SK-N-SH (cell line): Measurements from ENCODE around the gene SGMS2. TPM values are rescaled to one million over a fixed set of nuclear protein-coding genes. Genes with fewer than 3 reads are reported as not detected.

Experiments used
- CTCF ChIA-PET: fragments of 300-600, 350-600 bp; formaldehyde crosslinking; extraction: SDS; loops from one replicate; lab custom pipeline; 2021; lab: Yijun Ruan, JAX
- POLR2A ChIA-PET: fragments of 350-600 bp; sonication (Branson Sonifier 250); formaldehyde crosslinking; extraction: SDS; loops from one replicate; lab custom pipeline; 2020; ENCODE audit warnings: antibody characterized with exemption, inconsistent platforms; lab: Yijun Ruan, JAX
- DNase-seq: peaks from one replicate; pipeline ENCODE4 v3.0.0; 2012
- H2AFZ ChIP-seq: fragments of 200-600 bp; sonication (generic); 2 replicates; pipeline ENCODE4 v1.8.1; 2016; ENCODE audit warnings: antibody characterized with exemption, mild to moderate bottlenecking, low read depth
- H3F3A ChIP-seq: fragments of 200-600 bp; sonication (generic); replicated peaks from 2 replicates; pipeline ENCODE3; 2016; ENCODE audit warnings: antibody characterized with exemption, mild to moderate bottlenecking; ENCODE audit not compliant: insufficient read depth
- H3K27ac ChIP-seq, 2 experiments: fragments of 200-500 bp in 1 of 2; fragments of 200-600 bp in 1 of 2; sonication (Bioruptor generic) in 1 of 2; sonication (generic), shearing (Covaris generic) in 1 of 2; 2 replicates each; pipeline versions ENCODE4 v1.5.1 to v1.6.1; 2014 to 2016; ENCODE audit warnings: low read depth in 2 of 2, inconsistent platforms in 1 of 2, low read length in 1 of 2, mild to moderate bottlenecking in 1 of 2, mixed read lengths in 1 of 2
- H3K27me3 ChIP-seq: fragments of 200-600 bp; sonication (generic), shearing (Covaris generic); 2 replicates; pipeline ENCODE4 v1.6.1; 2016; ENCODE audit warnings: mixed run types; ENCODE audit not compliant: insufficient read depth
- H3K36me3 ChIP-seq, 2 experiments: fragments of 200-500 bp in 1 of 2; fragments of 200-600 bp in 1 of 2; sonication (Bioruptor generic) in 1 of 2; sonication (generic) in 1 of 2; replicated peaks in 1 of 2; 2 replicates each; pipeline versions ENCODE3 to v1.5.1; 2014 to 2016; ENCODE audit warnings: low read length in 1 of 2, mild to moderate bottlenecking in 1 of 2; ENCODE audit not compliant: insufficient read depth in 2 of 2, control insufficient read depth in 1 of 2
- H3K4me1 ChIP-seq, 2 experiments: fragments of 200-500 bp in 1 of 2; fragments of 200-600 bp in 1 of 2; sonication (Bioruptor generic) in 1 of 2; sonication (generic), shearing (Covaris generic) in 1 of 2; 2 replicates each; pipeline versions ENCODE4 v1.5.1 to v1.6.1; 2014 to 2016; ENCODE audit warnings: low read depth in 1 of 2, low read length in 1 of 2, mixed run types in 1 of 2; ENCODE audit not compliant: insufficient read depth in 2 of 2, control insufficient read depth in 1 of 2
- H3K4me2 ChIP-seq: fragments of 200-600 bp; sonication (generic), shearing (Covaris generic); 2 replicates; pipeline ENCODE4 v1.6.1; 2017; ENCODE audit warnings: mixed run types
- H3K4me3 ChIP-seq, 2 experiments: fragments of 200-500 bp in 1 of 2; fragments of 200-600 bp in 1 of 2; sonication (Bioruptor generic) in 1 of 2; sonication (generic), shearing (Covaris generic) in 1 of 2; 2 replicates each; pipeline versions ENCODE4 v1.5.1 to v1.8.1; 2014 to 2016; ENCODE audit warnings: low read depth in 2 of 2, inconsistent platforms in 1 of 2, low read length in 1 of 2, mild to moderate bottlenecking in 1 of 2, mixed read lengths in 1 of 2, moderate library complexity in 1 of 2
- H3K79me2 ChIP-seq: fragments of 200-600 bp; sonication (generic); 2 replicates; pipeline ENCODE4 v1.8.1; 2017; ENCODE audit warnings: mild to moderate bottlenecking; ENCODE audit not compliant: insufficient read depth
- H3K9ac ChIP-seq: fragments of 200-600 bp; sonication (generic); 2 replicates; pipeline ENCODE4 v1.6.1; 2017; ENCODE audit warnings: mixed run types
- H3K9me2 ChIP-seq: fragments of 200-600 bp; sonication (generic); 2 replicates; pipeline ENCODE4 v1.6.1; 2017; ENCODE audit warnings: mixed run types
- H3K9me3 ChIP-seq: fragments of 200-600 bp; sonication (generic); 2 replicates; pipeline ENCODE4 v1.6.1; 2017; ENCODE audit warnings: mixed run types, mild to moderate bottlenecking, moderate library complexity
- H4K20me1 ChIP-seq: fragments of 200-600 bp; sonication (generic); 2 replicates; pipeline ENCODE4 v1.6.1; 2017; ENCODE audit warnings: mild to moderate bottlenecking, mixed run types; ENCODE audit not compliant: insufficient read depth
- ELF1 ChIP-seq: IDR thresholded peaks from 2 replicates; pipeline ENCODE4 v1.4.0; 2012
- EP300 ChIP-seq, 2 experiments: IDR thresholded peaks; 2 replicates each; pipeline versions ENCODE4 v1.4.0 to v1.6.1; 2012; ENCODE audit warnings: borderline replicate concordance in 1 of 2, low read depth in 1 of 2, low read length in 1 of 2
- EZH2phosphoT487 ChIP-seq: fragments of 200-600 bp; sonication (generic); IDR thresholded peaks from 2 replicates; pipeline ENCODE4 v1.6.1; 2017; ENCODE audit warnings: low read depth, mixed run types, mild to moderate bottlenecking, antibody characterized with exemption, moderate library complexity, borderline replicate concordance
- FOXM1 ChIP-seq: IDR thresholded peaks from 2 replicates; pipeline ENCODE4 v1.4.0; 2012; ENCODE audit warnings: low read depth, mild to moderate bottlenecking
- GABPA ChIP-seq: IDR thresholded peaks from 2 replicates; pipeline ENCODE4 v1.4.0; 2012; ENCODE audit warnings: low read depth, mild to moderate bottlenecking
- GATA2 ChIP-seq: sonication (generic); formaldehyde crosslinking; IDR thresholded peaks from 2 replicates; pipeline ENCODE4 v1.5.0; 2020; ENCODE audit warnings: mild to moderate bottlenecking, missing genetic modification reagents
- MAX ChIP-seq: IDR thresholded peaks from 2 replicates; pipeline ENCODE4 v1.4.0; 2012; ENCODE audit warnings: low read depth
- MEF2A ChIP-seq: IDR thresholded peaks from 2 replicates; pipeline ENCODE4 v1.4.0; 2012; ENCODE audit warnings: low read depth, borderline replicate concordance
- NFIC ChIP-seq: IDR thresholded peaks from 2 replicates; pipeline ENCODE4 v1.4.0; 2012; ENCODE audit warnings: borderline replicate concordance
- NRF1 ChIP-seq: IDR thresholded peaks from 2 replicates; pipeline ENCODE4 v1.6.1; 2012; ENCODE audit warnings: low read depth, mild to moderate bottlenecking, low read length
- PBX3 ChIP-seq: IDR thresholded peaks from 2 replicates; pipeline ENCODE4; 2012
- POLR2AphosphoS5 ChIP-seq: IDR thresholded peaks from 2 replicates; pipeline ENCODE4 v1.6.1; 2012; ENCODE audit warnings: low read depth, low read length
- RAD21 ChIP-seq: IDR thresholded peaks from 2 replicates; pipeline ENCODE4 v1.6.1; 2012; ENCODE audit warnings: mild to moderate bottlenecking, low read length
- RFX5 ChIP-seq: IDR thresholded peaks from 2 replicates; pipeline ENCODE4 v1.6.1; 2012; ENCODE audit warnings: mild to moderate bottlenecking, improper control_type of control experiment, low read length
- RXRA ChIP-seq: IDR thresholded peaks from 2 replicates; pipeline ENCODE4 v1.4.0; 2012; ENCODE audit warnings: low read depth, mild to moderate bottlenecking, borderline replicate concordance
- SIN3A ChIP-seq: IDR thresholded peaks from 2 replicates; pipeline ENCODE4 v1.6.1; 2012; ENCODE audit warnings: low read depth, mild to moderate bottlenecking, low read length, moderate library complexity, borderline replicate concordance
- TAF1 ChIP-seq: IDR thresholded peaks from 2 replicates; pipeline ENCODE4 v1.6.1; 2012; ENCODE audit warnings: low read depth, mild to moderate bottlenecking, low read length, moderate library complexity, borderline replicate concordance
- TCF12 ChIP-seq: IDR thresholded peaks from 2 replicates; pipeline ENCODE4 v1.4.0; 2012
- TEAD4 ChIP-seq: IDR thresholded peaks from 2 replicates; pipeline ENCODE4 v1.4.0; 2012; ENCODE audit warnings: mild to moderate bottlenecking, borderline replicate concordance; ENCODE audit not compliant: insufficient read depth
- YY1 ChIP-seq: IDR thresholded peaks from 2 replicates; pipeline ENCODE4 v1.4.0; 2012; ENCODE audit warnings: low read depth, mild to moderate bottlenecking
- WGBS: methylation state at CpG from one replicate; pipeline ENCODE4 v1.1.6; 2017; ENCODE audit warnings: low lambda C conversion rate; 5-methylcytosine and 5-hydroxymethylcytosine counted together
- polyA plus RNA-seq, 3 experiments: library from polyadenylated mRNA; depleted of rRNA; stranded (reverse); fragments of >200 nt; gene quantifications; 2 replicates each; pipeline ENCODE4 v1.2.3, GENCODE V29; 2012
- TF ChIP-seq, protein P1 (sequence below): fragments of 150-350 bp; IDR thresholded peaks from 2 replicates; pipeline ENCODE4 v1.6.1; 2016; ENCODE audit warnings: mild to moderate bottlenecking, low read depth, low read length
- TF ChIP-seq, protein P2 (sequence below): IDR thresholded peaks from 2 replicates; pipeline ENCODE4 v1.6.1; 2012; ENCODE audit warnings: mild to moderate bottlenecking, low read depth, low read length, moderate library complexity

The SGMS2 gene
- polyA plus RNA-seq, 1 of the 3 experiments (the other 2 are of a cell fraction) = 0.82 TPM

- no peak overlapping the region for H2AFZ ChIP-seq
- H3K4me2 ChIP-seq = no peak overlapping the region
- H3K9me2 ChIP-seq = no peaks in the 10 kb centered on the region
- no peak overlapping the region for H3K4me3 ChIP-seq
- CTCF ChIA-PET = no interaction called here
- H3K4me1 ChIP-seq = no peaks in the 10 kb centered on the region
- no peak overlapping the region for H3K9ac ChIP-seq
- POLR2A ChIA-PET = no interaction called here
- peaks cover 13% of the 10 kb centered on the region; the same call in 1 of the 2 replicates for H3K27me3 ChIP-seq
- no peaks in the 10 kb centered on the region for H3K9me3 ChIP-seq
- no peak overlapping the region for H3K27ac ChIP-seq
- H3K36me3 ChIP-seq = no peaks in the 10 kb centered on the region
- no peaks in the 10 kb centered on the region for H4K20me1 ChIP-seq
- DNase-seq = no peak
- 47% methylated on average over 2 of the region's 2 CpGs for whole genome bisulfite sequencing
- TF ChIP-seq RXRA (no peak), GATA2 (CRISPR knock-in tag) (no peak), POLR2AphosphoS5 (no peak), YY1 (no peak), EP300 (IDR thresholded peaks at IDR 0.05; ENCODE audit: borderline replicate concordance in 1 of 2, low read depth in 1 of 2, low read length in 1 of 2) (no peak), RFX5 (no peak), NRF1 (no peak), EZH2phosphoT487 (no peak), GABPA (no peak), TCF12 (no peak)
- H3F3A ChIP-seq = no peaks in the 10 kb centered on the region
- H3K79me2 ChIP-seq = no peaks in the 10 kb centered on the region
Observed at GRCh38 chr4:107780665-107781064, 44.1 kb upstream of the SGMS2 start.

GRCh38 chr4:107791902-107792301, 32.8 kb upstream of the SGMS2 start:
- Histone ChIP-seq H3K9me2 (no peaks in the 10 kb centered on the region), H3K4me3 (no peak overlapping the region), H3K9ac (no peak overlapping the region), H3F3A (no peaks in the 10 kb centered on the region), H3K27me3 (peaks cover 12% of the 10 kb centered on the region; the same call in 1 of the 2 replicates), H4K20me1 (no peaks in the 10 kb centered on the region), H2AFZ (no peak overlapping the region), H3K79me2 (no peaks in the 10 kb centered on the region), H3K27ac (no peak overlapping the region), H3K36me3 (no peaks in the 10 kb centered on the region), H3K4me1 (no peaks in the 10 kb centered on the region), H3K4me2 (no peak overlapping the region), H3K9me3 (no peaks in the 10 kb centered on the region)
- POLR2A ChIA-PET = no interaction called here
- CTCF ChIA-PET = no interaction called here
- WGBS = 0% methylated on average over 3 of the region's 3 CpGs
- no peak for DNase-seq
- no peak for TF ChIP-seq NFIC
- TF ChIP-seq TAF1 = no peak
- TF ChIP-seq, protein P1, sequence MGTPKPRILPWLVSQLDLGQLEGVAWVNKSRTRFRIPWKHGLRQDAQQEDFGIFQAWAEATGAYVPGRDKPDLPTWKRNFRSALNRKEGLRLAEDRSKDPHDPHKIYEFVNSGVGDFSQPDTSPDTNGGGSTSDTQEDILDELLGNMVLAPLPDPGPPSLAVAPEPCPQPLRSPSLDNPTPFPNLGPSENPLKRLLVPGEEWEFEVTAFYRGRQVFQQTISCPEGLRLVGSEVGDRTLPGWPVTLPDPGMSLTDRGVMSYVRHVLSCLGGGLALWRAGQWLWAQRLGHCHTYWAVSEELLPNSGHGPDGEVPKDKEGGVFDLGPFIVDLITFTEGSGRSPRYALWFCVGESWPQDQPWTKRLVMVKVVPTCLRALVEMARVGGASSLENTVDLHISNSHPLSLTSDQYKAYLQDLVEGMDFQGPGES = no peak
- TF ChIP-seq MEF2A = no peak
- no peak for TF ChIP-seq EP300 (IDR thresholded peaks at IDR 0.05; ENCODE audit: borderline replicate concordance in 1 of 2, low read depth in 1 of 2, low read length in 1 of 2)
- TF ChIP-seq GATA2 (CRISPR knock-in tag) = no peak
- no peak for TF ChIP-seq EZH2phosphoT487
- TF ChIP-seq, protein P2, sequence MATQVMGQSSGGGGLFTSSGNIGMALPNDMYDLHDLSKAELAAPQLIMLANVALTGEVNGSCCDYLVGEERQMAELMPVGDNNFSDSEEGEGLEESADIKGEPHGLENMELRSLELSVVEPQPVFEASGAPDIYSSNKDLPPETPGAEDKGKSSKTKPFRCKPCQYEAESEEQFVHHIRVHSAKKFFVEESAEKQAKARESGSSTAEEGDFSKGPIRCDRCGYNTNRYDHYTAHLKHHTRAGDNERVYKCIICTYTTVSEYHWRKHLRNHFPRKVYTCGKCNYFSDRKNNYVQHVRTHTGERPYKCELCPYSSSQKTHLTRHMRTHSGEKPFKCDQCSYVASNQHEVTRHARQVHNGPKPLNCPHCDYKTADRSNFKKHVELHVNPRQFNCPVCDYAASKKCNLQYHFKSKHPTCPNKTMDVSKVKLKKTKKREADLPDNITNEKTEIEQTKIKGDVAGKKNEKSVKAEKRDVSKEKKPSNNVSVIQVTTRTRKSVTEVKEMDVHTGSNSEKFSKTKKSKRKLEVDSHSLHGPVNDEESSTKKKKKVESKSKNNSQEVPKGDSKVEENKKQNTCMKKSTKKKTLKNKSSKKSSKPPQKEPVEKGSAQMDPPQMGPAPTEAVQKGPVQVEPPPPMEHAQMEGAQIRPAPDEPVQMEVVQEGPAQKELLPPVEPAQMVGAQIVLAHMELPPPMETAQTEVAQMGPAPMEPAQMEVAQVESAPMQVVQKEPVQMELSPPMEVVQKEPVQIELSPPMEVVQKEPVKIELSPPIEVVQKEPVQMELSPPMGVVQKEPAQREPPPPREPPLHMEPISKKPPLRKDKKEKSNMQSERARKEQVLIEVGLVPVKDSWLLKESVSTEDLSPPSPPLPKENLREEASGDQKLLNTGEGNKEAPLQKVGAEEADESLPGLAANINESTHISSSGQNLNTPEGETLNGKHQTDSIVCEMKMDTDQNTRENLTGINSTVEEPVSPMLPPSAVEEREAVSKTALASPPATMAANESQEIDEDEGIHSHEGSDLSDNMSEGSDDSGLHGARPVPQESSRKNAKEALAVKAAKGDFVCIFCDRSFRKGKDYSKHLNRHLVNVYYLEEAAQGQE = no peak
- no peak for TF ChIP-seq RFX5
- TF ChIP-seq NRF1 = no peak
- TF ChIP-seq PBX3 = no peak
- no peak for TF ChIP-seq RAD21
- no peak for TF ChIP-seq ELF1
- TF ChIP-seq TEAD4 = no peak
- no peak for TF ChIP-seq SIN3A
- no peak for TF ChIP-seq MAX
- no peak for TF ChIP-seq FOXM1
- no peak for TF ChIP-seq TCF12
